ENCODE measurements around the gene PRKAB1. TPM values are rescaled to one million over a fixed set of nuclear protein-coding genes. Genes with fewer than 3 reads are reported as not detected.
A peak's percentile ranks its signal among the peaks of the same experiment; 100 is the strongest.

The PRKAB1 gene
- total RNA-seq, 1 donor from 2014 or later = 32.5 TPM

GRCh38 chr12:119691202-119691810 is 23.4 kb downstream of the PRKAB1 start:
- Mint-ChIP-seq H3K27ac (no peak overlapping the region), H3K9me3 (no peaks in the 10 kb centered on the region), H3K27me3 (no peaks in the 10 kb centered on the region), H3K4me3 (no peak overlapping the region), H3K4me1 (ENCODE audit: unreplicated experiment) (peaks cover 3% of the 10 kb centered on the region), H3K36me3 (peaks cover 13% of the 10 kb centered on the region)
- no peak for DNase-seq (ENCODE audit: extremely low spot score, unreplicated experiment)
- TF ChIP-seq CTCF (conservative IDR thresholded peaks at IDR 0.05) = no peak

GRCh38 chr12:119692410-119692809 is 24.5 kb downstream of the PRKAB1 start:
- TF ChIP-seq CTCF (conservative IDR thresholded peaks at IDR 0.05) = no peak
- no peak overlapping the region for H3K4me3 Mint-ChIP-seq
- H3K9me3 Mint-ChIP-seq = no peaks in the 10 kb centered on the region
- no peaks in the 10 kb centered on the region for H3K4me1 Mint-ChIP-seq (ENCODE audit: unreplicated experiment)
- no peak for DNase-seq (ENCODE audit: extremely low spot score, unreplicated experiment)
- no peak overlapping the region for H3K27ac Mint-ChIP-seq
- H3K27me3 Mint-ChIP-seq = no peaks in the 10 kb centered on the region
- peaks cover 7% of the 10 kb centered on the region for H3K36me3 Mint-ChIP-seq

GRCh38 chr12:119692997-119693396 is 25.1 kb downstream of the PRKAB1 start:
- Mint-ChIP-seq H3K4me1 (ENCODE audit: unreplicated experiment) (no peaks in the 10 kb centered on the region), H3K9me3 (no peaks in the 10 kb centered on the region), H3K4me3 (no peak overlapping the region), H3K27ac (no peak overlapping the region), H3K27me3 (no peaks in the 10 kb centered on the region), H3K36me3 (peaks cover under 1% of the 10 kb centered on the region)
- TF ChIP-seq CTCF (conservative IDR thresholded peaks at IDR 0.05) = no peak
- no peak for DNase-seq (ENCODE audit: extremely low spot score, unreplicated experiment)

- no peak overlapping the region for H3K27ac Mint-ChIP-seq
- H3K36me3 Mint-ChIP-seq = no peaks in the 10 kb centered on the region
- TF ChIP-seq CTCF (conservative IDR thresholded peaks at IDR 0.05) = no peak
- H3K27me3 Mint-ChIP-seq = no peaks in the 10 kb centered on the region
- H3K4me3 Mint-ChIP-seq = no peak overlapping the region
- DNase-seq (ENCODE audit: extremely low spot score, unreplicated experiment) = no peak
- H3K4me1 Mint-ChIP-seq (ENCODE audit: unreplicated experiment) = no peaks in the 10 kb centered on the region
- no peaks in the 10 kb centered on the region for H3K9me3 Mint-ChIP-seq
These were observed 25.6 kb downstream of the PRKAB1 start for GRCh38 chr12:119693511-119693910.

GRCh38 chr12:119694111-119694510 is 26.2 kb downstream of the PRKAB1 start:
- no peak for TF ChIP-seq CTCF (conservative IDR thresholded peaks at IDR 0.05)
- Mint-ChIP-seq H3K4me1 (ENCODE audit: unreplicated experiment) (no peaks in the 10 kb centered on the region), H3K27ac (no peak overlapping the region), H3K9me3 (no peaks in the 10 kb centered on the region), H3K4me3 (no peak overlapping the region), H3K27me3 (no peaks in the 10 kb centered on the region), H3K36me3 (no peaks in the 10 kb centered on the region)
- no peak for DNase-seq (ENCODE audit: extremely low spot score, unreplicated experiment)

- Mint-ChIP-seq H3K4me3 (no peak overlapping the region), H3K27ac (no peak overlapping the region)
These were observed 27.1 kb downstream of the PRKAB1 start for GRCh38 chr12:119695034-119695433.

More at GRCh38 chr12:119695034-119695433, 27.1 kb downstream of the PRKAB1 start:
- H3K4me1 Mint-ChIP-seq (ENCODE audit: unreplicated experiment) = no peaks in the 10 kb centered on the region
- TF ChIP-seq CTCF (conservative IDR thresholded peaks at IDR 0.05) = peak; percentile 62
- H3K9me3 Mint-ChIP-seq = no peaks in the 10 kb centered on the region
- H3K36me3 Mint-ChIP-seq = no peaks in the 10 kb centered on the region
- DNase-seq (ENCODE audit: extremely low spot score, unreplicated experiment) = no peak
- no peaks in the 10 kb centered on the region for H3K27me3 Mint-ChIP-seq

Measured in type B pancreatic cell (in vitro differentiated cells).